Prostate gland (tissue), 2 donors: ENCODE results near the gene TSPAN18. TPM values are rescaled to one million over a fixed set of nuclear protein-coding genes. Genes with fewer than 3 reads are reported as not detected.
A peak's percentile ranks its signal among the peaks of the same experiment; 100 is the strongest.

Experiments
- DNase-seq: peaks from one replicate; pipeline ENCODE4 v3.0.0-alpha.2; 2019; ENCODE audit warnings: low spot score
- H3K27ac ChIP-seq, 2 donors: fragments of 200-600 bp; sonication (generic); 2 replicates each; pipeline ENCODE4 v1.5.1; 2017 to 2019
- H3K27me3 ChIP-seq: fragments of 200-600 bp; sonication (generic); replicated peaks from 2 replicates; pipeline ENCODE4 v1.5.1; 2019; ENCODE audit not compliant: insufficient read depth
- H3K36me3 ChIP-seq, 2 donors: fragments of 200-600 bp; sonication (generic); 1 replicate in 1 of 2; 2 replicates in 1 of 2; pipeline versions ENCODE4 v1.5.1 to v1.8.1; 2017 to 2019
- H3K4me1 ChIP-seq: fragments of 200-600 bp; sonication (generic); replicated peaks from 2 replicates; pipeline ENCODE4 v1.5.1; 2019
- H3K4me3 ChIP-seq, 2 donors: fragments of 200-600 bp; sonication (generic); 2 replicates each; pipeline ENCODE4 v1.5.1; 2017 to 2019
- H3K9me3 ChIP-seq: fragments of 200-600 bp; sonication (generic); 2 replicates; pipeline ENCODE4 v1.5.1; 2017
- CTCF ChIP-seq, 4 experiments: fragments of 200-600 bp in 2 of 4; fragments of 450-650 bp in 2 of 4; sonication (generic) in 2 of 4; IDR thresholded peaks; 1 replicate in 3 of 4; 2 replicates in 1 of 4; pipeline ENCODE4 v1.5.1; 2016 to 2019; ENCODE audit warnings: antibody characterized with exemption in 4 of 4, mild to moderate bottlenecking in 2 of 4, moderate library complexity in 2 of 4
- POLR2A ChIP-seq: fragments of 450-650 bp; IDR thresholded peaks from one replicate; pipeline ENCODE4 v1.6.1; 2016; ENCODE audit warnings: antibody characterized with exemption, mild to moderate bottlenecking
- POLR2AphosphoS5 ChIP-seq: sonication (generic); formaldehyde crosslinking; IDR thresholded peaks from one replicate; pipeline ENCODE4 v1.6.1; 2017; ENCODE audit warnings: antibody characterized with exemption
- WGBS: methylation state at CpG from one replicate; pipeline ENCODE4 v1.1.5; 2018; 5-methylcytosine and 5-hydroxymethylcytosine counted together
- intact Hi-C: fragments of 100-400 bp; cut with DNase I; formaldehyde crosslinking; loops from one replicate; pipeline ENCODE4 v1.14.2; 2022
- total RNA-seq, 2 donors: library from RNA; depleted of rRNA; stranded (reverse); fragments of >200 nt; gene quantifications; one replicate each; pipeline ENCODE4 v1.1.0, GENCODE V29; 2016

TSPAN18 gene
- total RNA-seq, 2 donors from 2014 or later: 4.1 to 6.6 TPM

- WGBS: 3% methylated on average over 20 of the region's 45 CpGs
- Histone ChIP-seq H3K4me1 (no peaks in the 10 kb centered on the region), H3K27ac (peak overlapping the region; percentile 48 to 70), H3K27me3 (no peaks in the 10 kb centered on the region), H3K36me3 (no peaks in the 10 kb centered on the region), H3K4me3 (peak overlapping the region; percentile 44 to 50), H3K9me3 (no peaks in the 10 kb centered on the region)
- no peak for DNase-seq
- TF ChIP-seq POLR2AphosphoS5 (no peak), CTCF (IDR thresholded peaks at IDR 0.05) (no peak), POLR2A (no peak)
- intact Hi-C loops: loop anchor here (5.0 to 10.0 kb wide), 3 partner anchors 35 to 162 kb away; partner anchors contain the start of gene CD82
Observed at GRCh38 chr11:44727114-44727372, 281 bp downstream of the TSPAN18 start.

GRCh38 chr11:44727373-44728287 is 868 bp downstream of the TSPAN18 start:
- WGBS: 1% methylated on average over 56 of the region's 70 CpGs
- no peaks in the 10 kb centered on the region for H3K27me3 ChIP-seq
- H3K9me3 ChIP-seq: no peaks in the 10 kb centered on the region
- peak; percentile 56 for DNase-seq
- no peaks in the 10 kb centered on the region for H3K4me1 ChIP-seq
- peak overlapping the region; percentile 48 to 70 for H3K27ac ChIP-seq
- TF ChIP-seq POLR2AphosphoS5 (peak; percentile 28), CTCF (IDR thresholded peaks at IDR 0.05) (peak; percentile 85 to 91 (median 88)), POLR2A (no peak)
- H3K36me3 ChIP-seq: no peaks in the 10 kb centered on the region
- peak overlapping the region; percentile 44 to 50 for H3K4me3 ChIP-seq
- intact Hi-C loops: loop anchor here (1.0 to 10.0 kb wide), 4 partner anchors 35 to 167 kb away; partner anchors contain the start of gene CD82

- no peaks in the 10 kb centered on the region for H3K27me3 ChIP-seq
- no peak overlapping the region for H3K4me3 ChIP-seq
- peak overlapping the region in 1 of 2 donors; percentile 48 for H3K27ac ChIP-seq
Observed at GRCh38 chr11:44728491-44728910, 1.7 kb downstream of the TSPAN18 start.

GRCh38 chr11:44729063-44729462 is 2.3 kb downstream of the TSPAN18 start:
- intact Hi-C loops: loop anchor here (5.0 to 10.0 kb wide), 3 partner anchors 33 to 164 kb away; partner anchors contain the start of gene CD82
- DNase-seq: no peak
- no peaks in the 10 kb centered on the region for H3K36me3 ChIP-seq
- no peaks in the 10 kb centered on the region for H3K27me3 ChIP-seq
- no peak overlapping the region for H3K4me3 ChIP-seq
- no peak overlapping the region for H3K27ac ChIP-seq
- TF ChIP-seq CTCF (IDR thresholded peaks at IDR 0.05) (no peak), POLR2AphosphoS5 (no peak), POLR2A (no peak)
- no peaks in the 10 kb centered on the region for H3K9me3 ChIP-seq
- H3K4me1 ChIP-seq: no peaks in the 10 kb centered on the region
- WGBS: 64% methylated on average over 2 of the region's 2 CpGs

More at GRCh38 chr11:44728491-44728910, 1.7 kb downstream of the TSPAN18 start:
- no peaks in the 10 kb centered on the region for H3K36me3 ChIP-seq
- H3K4me1 ChIP-seq: no peaks in the 10 kb centered on the region
- no peak for DNase-seq
- intact Hi-C loops: loop anchor here (1.0 to 10.0 kb wide), 4 partner anchors 34 to 166 kb away; partner anchors contain the start of gene CD82
- 83% methylated on average over 6 of the region's 6 CpGs for WGBS
- no peaks in the 10 kb centered on the region for H3K9me3 ChIP-seq
- TF ChIP-seq CTCF (IDR thresholded peaks at IDR 0.05) (no peak), POLR2AphosphoS5 (no peak), POLR2A (no peak)
